ENCODE results near the gene COPA.

The COPA gene

GRCh38 chr1:160365325-160365724, 22.3 kb upstream of the COPA start (continued):
- TF ChIP-seq CSRNP3 (CRISPR knock-in tag; IDR thresholded peaks at IDR 0.05) (no peak), RARB (CRISPR knock-in tag; IDR thresholded peaks at IDR 0.05) (no peak), SNAI2 (CRISPR knock-in tag; IDR thresholded peaks at IDR 0.05) (no peak), TOX (CRISPR knock-in tag; IDR thresholded peaks at IDR 0.05; ENCODE audit: borderline replicate concordance) (no peak), TCF4 (CRISPR knock-in tag; IDR thresholded peaks at IDR 0.05; ENCODE audit: borderline replicate concordance) (no peak)

- no peak for TF ChIP-seq ZFP3 (CRISPR knock-in tag; IDR thresholded peaks at IDR 0.05)
- TF ChIP-seq CSRNP3 (CRISPR knock-in tag; IDR thresholded peaks at IDR 0.05) = no peak
- no peak for TF ChIP-seq PATZ1 (CRISPR knock-in tag; IDR thresholded peaks at IDR 0.05; ENCODE audit: borderline replicate concordance)
- no peak for TF ChIP-seq RARB (CRISPR knock-in tag; IDR thresholded peaks at IDR 0.05)
- TF ChIP-seq ARNTL (CRISPR knock-in tag; IDR thresholded peaks at IDR 0.05; ENCODE audit: borderline replicate concordance, low read depth) = no peak
- TF ChIP-seq ZNF565 (CRISPR knock-in tag; conservative IDR thresholded peaks at IDR 0.05; ENCODE audit: low read depth) = no peak
- TF ChIP-seq GLIS3 (CRISPR knock-in tag; IDR thresholded peaks at IDR 0.05) = no peak
- TF ChIP-seq TSHZ2 (CRISPR knock-in tag; IDR thresholded peaks at IDR 0.05) = no peak
- no peak for TF ChIP-seq TOX (CRISPR knock-in tag; IDR thresholded peaks at IDR 0.05; ENCODE audit: borderline replicate concordance)
- no peak for TF ChIP-seq PPARA (CRISPR knock-in tag; IDR thresholded peaks at IDR 0.05; ENCODE audit: borderline replicate concordance)
- TF ChIP-seq BACH2 (CRISPR knock-in tag; IDR thresholded peaks at IDR 0.05; ENCODE audit: borderline replicate concordance) = no peak
- no peak for TF ChIP-seq ESRRG (CRISPR knock-in tag; IDR thresholded peaks at IDR 0.05)
- TF ChIP-seq ZNF70 (CRISPR knock-in tag; IDR thresholded peaks at IDR 0.05) = no peak
- TF ChIP-seq CSDC2 (CRISPR knock-in tag; IDR thresholded peaks at IDR 0.05) = no peak
- no peak for TF ChIP-seq ZC3H10 (CRISPR knock-in tag; IDR thresholded peaks at IDR 0.05)
- ATAC-seq = no peak
Observed at GRCh38 chr1:160363951-160364735, 21.1 kb upstream of the COPA start.

- no peak for ATAC-seq
- no peak for TF ChIP-seq ZFP3 (CRISPR knock-in tag; IDR thresholded peaks at IDR 0.05)
- TF ChIP-seq BACH2 (CRISPR knock-in tag; IDR thresholded peaks at IDR 0.05; ENCODE audit: borderline replicate concordance) = no peak
- no peak for TF ChIP-seq TOX (CRISPR knock-in tag; IDR thresholded peaks at IDR 0.05; ENCODE audit: borderline replicate concordance)
- TF ChIP-seq PPARA (CRISPR knock-in tag; IDR thresholded peaks at IDR 0.05; ENCODE audit: borderline replicate concordance) = no peak
- TF ChIP-seq GLIS3 (CRISPR knock-in tag; IDR thresholded peaks at IDR 0.05) = no peak
- no peak for TF ChIP-seq TSHZ2 (CRISPR knock-in tag; IDR thresholded peaks at IDR 0.05)
- TF ChIP-seq POU6F1 (CRISPR knock-in tag; IDR thresholded peaks at IDR 0.05; ENCODE audit: borderline replicate concordance, low read depth) = no peak
- no peak for TF ChIP-seq SNAI2 (CRISPR knock-in tag; IDR thresholded peaks at IDR 0.05)
- TF ChIP-seq CREB5 (CRISPR knock-in tag; IDR thresholded peaks at IDR 0.05; ENCODE audit: low read depth) = no peak
- no peak for TF ChIP-seq ZFP30 (CRISPR knock-in tag; IDR thresholded peaks at IDR 0.05)
- TF ChIP-seq OSR1 (CRISPR knock-in tag; IDR thresholded peaks at IDR 0.05) = no peak
- TF ChIP-seq ARNTL (CRISPR knock-in tag; IDR thresholded peaks at IDR 0.05; ENCODE audit: borderline replicate concordance, low read depth) = no peak
- no peak for TF ChIP-seq ZNF565 (CRISPR knock-in tag; conservative IDR thresholded peaks at IDR 0.05; ENCODE audit: low read depth)
- TF ChIP-seq ZNF70 (CRISPR knock-in tag; IDR thresholded peaks at IDR 0.05) = no peak
- TF ChIP-seq ESRRG (CRISPR knock-in tag; IDR thresholded peaks at IDR 0.05) = no peak
- TF ChIP-seq RARB (CRISPR knock-in tag; IDR thresholded peaks at IDR 0.05) = no peak
- no peak for TF ChIP-seq TCF4 (CRISPR knock-in tag; IDR thresholded peaks at IDR 0.05; ENCODE audit: borderline replicate concordance)
Observed at GRCh38 chr1:160363010-160363409, 20.0 kb upstream of the COPA start.
